ENCODE measurements around the gene PAK3.

PAK3 gene

DNA sequence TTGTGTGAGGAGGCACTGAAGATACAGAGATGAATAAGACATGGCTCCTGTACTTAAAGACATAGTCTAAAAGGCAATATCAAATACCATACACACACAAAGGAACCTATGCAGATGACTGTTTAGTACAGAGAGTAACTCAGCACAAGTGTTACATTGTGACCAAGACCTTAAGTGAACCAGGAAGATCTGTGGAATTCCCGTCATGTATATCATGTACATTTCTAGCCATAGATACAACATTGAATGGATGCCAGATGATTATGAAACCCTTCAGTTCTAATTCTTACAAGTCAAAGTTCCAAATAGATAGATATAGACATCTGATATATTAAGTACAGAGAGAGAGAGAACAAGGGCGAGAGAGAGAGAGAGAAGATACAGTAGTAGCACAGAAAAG is 73.2 kb downstream of the PAK3 start:
- TF ChIP-seq, protein P1, sequence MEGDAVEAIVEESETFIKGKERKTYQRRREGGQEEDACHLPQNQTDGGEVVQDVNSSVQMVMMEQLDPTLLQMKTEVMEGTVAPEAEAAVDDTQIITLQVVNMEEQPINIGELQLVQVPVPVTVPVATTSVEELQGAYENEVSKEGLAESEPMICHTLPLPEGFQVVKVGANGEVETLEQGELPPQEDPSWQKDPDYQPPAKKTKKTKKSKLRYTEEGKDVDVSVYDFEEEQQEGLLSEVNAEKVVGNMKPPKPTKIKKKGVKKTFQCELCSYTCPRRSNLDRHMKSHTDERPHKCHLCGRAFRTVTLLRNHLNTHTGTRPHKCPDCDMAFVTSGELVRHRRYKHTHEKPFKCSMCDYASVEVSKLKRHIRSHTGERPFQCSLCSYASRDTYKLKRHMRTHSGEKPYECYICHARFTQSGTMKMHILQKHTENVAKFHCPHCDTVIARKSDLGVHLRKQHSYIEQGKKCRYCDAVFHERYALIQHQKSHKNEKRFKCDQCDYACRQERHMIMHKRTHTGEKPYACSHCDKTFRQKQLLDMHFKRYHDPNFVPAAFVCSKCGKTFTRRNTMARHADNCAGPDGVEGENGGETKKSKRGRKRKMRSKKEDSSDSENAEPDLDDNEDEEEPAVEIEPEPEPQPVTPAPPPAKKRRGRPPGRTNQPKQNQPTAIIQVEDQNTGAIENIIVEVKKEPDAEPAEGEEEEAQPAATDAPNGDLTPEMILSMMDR (IDR thresholded peaks at IDR 0.05) = no peak

- TF ChIP-seq, protein P1 (IDR thresholded peaks at IDR 0.05) = no peak
These were observed 74.0 kb downstream of the PAK3 start for GRCh38 chrX:111170017-111170416.

GRCh38 chrX:111180750-111181240 is 84.8 kb downstream of the PAK3 start:
- TF ChIP-seq, protein P1 (IDR thresholded peaks at IDR 0.05) = no peak

DNA sequence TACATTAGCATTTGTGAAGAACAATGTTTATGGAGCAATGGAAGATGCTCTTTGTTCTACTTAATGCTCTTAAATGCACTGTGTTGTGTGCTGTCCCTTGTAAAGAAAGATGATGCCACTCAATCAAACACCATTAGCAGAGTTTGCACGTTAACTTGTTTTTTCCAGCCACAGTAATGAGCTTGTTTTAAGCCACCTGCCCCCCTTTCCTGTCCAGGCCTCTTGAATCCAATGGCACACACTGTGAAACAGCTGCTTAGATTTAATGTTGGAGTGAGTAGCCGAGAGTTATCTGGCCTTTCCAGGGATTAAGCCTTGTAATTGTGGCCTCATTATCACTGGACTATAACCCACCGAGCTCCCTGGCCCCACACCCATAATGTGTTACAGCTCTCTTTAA is 86.0 kb downstream of the PAK3 start:
- TF ChIP-seq, protein P1 (IDR thresholded peaks at IDR 0.05) = no peak

DNA sequence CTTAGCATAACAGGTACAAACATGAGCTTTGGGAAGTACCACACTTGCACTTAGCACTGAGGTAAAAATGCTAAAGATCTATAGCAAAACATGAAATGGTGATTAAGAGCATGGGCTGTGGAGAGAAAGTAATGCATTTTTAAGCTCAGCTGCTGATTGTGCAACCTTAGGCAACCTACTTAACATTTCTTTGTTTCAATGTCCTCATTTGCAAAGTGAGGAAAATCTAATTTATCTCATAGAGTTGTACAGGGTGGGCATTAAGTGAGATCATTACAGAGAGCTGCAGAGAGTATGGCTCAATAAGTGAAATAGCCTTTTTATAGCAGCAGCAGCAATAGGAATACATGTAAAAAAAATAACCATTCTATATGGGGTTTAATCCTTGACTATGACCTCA is 87.0 kb downstream of the PAK3 start:
- TF ChIP-seq, protein P1 (IDR thresholded peaks at IDR 0.05) = no peak

DNA sequence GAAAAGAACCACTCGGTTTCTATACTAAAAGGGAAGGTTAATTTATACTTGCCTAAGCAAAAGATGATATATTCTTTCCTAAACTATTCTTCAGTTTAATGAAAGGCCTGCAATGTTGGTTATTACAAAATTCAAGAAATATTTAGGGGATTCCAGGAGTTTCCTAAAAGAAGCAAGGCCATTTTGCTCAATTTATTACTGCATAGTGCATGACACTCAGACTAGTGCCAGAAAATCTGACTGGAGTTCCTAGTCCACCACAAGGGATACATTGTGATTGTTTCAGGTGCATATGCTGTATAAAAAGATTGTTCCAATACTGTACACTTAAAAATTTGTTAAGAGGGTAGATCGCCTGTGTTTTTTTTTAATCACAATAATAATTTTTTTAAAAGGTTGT is 95.6 kb downstream of the PAK3 start:
- TF ChIP-seq, protein P1 (IDR thresholded peaks at IDR 0.05) = no peak

- TF ChIP-seq, protein P1 (IDR thresholded peaks at IDR 0.05) = no peak
These were observed 103.5 kb downstream of the PAK3 start for GRCh38 chrX:111199505-111199904.

- TF ChIP-seq, protein P1 (IDR thresholded peaks at IDR 0.05) = no peak
These were observed 104.3 kb downstream of the PAK3 start for GRCh38 chrX:111200327-111200726.

All from LNCAP (cell line).